Kidney (tissue), 14 donors: ENCODE data around the gene SIK3. TPM values are rescaled to one million over a fixed set of nuclear protein-coding genes. Genes with fewer than 3 reads are reported as not detected.

Experiments
- DNase-seq, 5 donors: peaks; one replicate each; pipeline ENCODE4 v3.0.0-alpha.2; 2013 to 2020
- FAIRE-seq: peaks from 2 replicates; lab custom pipeline; 2012; peaks lifted over from hg19 to GRCh38; lab: Jason Lieb, UNC
- H3K27ac ChIP-seq, 2 donors: one replicate each; pipeline ENCODE4 v1.7.0; 2013; ENCODE audit warnings: low read depth in 2 of 2, low read length in 2 of 2, inconsistent platforms in 1 of 2
- H3K27me3 ChIP-seq: one replicate; pipeline ENCODE4 v1.7.1; 2013; ENCODE audit warnings: low read length, inconsistent platforms; ENCODE audit not compliant: control insufficient read depth, insufficient read depth
- H3K36me3 ChIP-seq, 3 donors: one replicate each; pipeline versions ENCODE4 v1.7.0 to v1.7.1; 2013; ENCODE audit warnings: low read length in 3 of 3, control low read depth in 1 of 3, inconsistent platforms in 1 of 3; ENCODE audit not compliant: insufficient read depth in 3 of 3, control insufficient read depth in 2 of 3
- H3K4me1 ChIP-seq, 3 donors: one replicate each; pipeline versions ENCODE4 v1.7.0 to v1.7.1; 2013; ENCODE audit warnings: low read length in 3 of 3, inconsistent platforms in 1 of 3, low read depth in 1 of 3; ENCODE audit not compliant: control insufficient read depth in 2 of 3, insufficient read depth in 2 of 3
- H3K4me3 ChIP-seq, 3 donors: one replicate each; pipeline versions ENCODE4 v1.7.0 to v1.8.1; 2013; ENCODE audit warnings: low read length in 3 of 3, control low read depth in 1 of 3, inconsistent platforms in 1 of 3
- H3K9ac ChIP-seq, 3 donors: one replicate each; pipeline versions ENCODE4 v1.7.0 to v1.7.1; 2013; ENCODE audit warnings: low read length in 3 of 3, control low read depth in 1 of 3, inconsistent platforms in 1 of 3
- H3K9me3 ChIP-seq, 3 donors: one replicate each; pipeline versions ENCODE4 v1.7.0 to v1.7.1; 2013; ENCODE audit warnings: low read length in 3 of 3, control low read depth in 1 of 3, inconsistent platforms in 1 of 3; ENCODE audit not compliant: control insufficient read depth in 2 of 3, insufficient read depth in 1 of 3
- CTCF ChIP-seq: IDR thresholded peaks from 3 replicates; pipeline ENCODE4 v1.5.1; 2012; ENCODE audit warnings: mild to moderate bottlenecking, moderate library complexity, borderline replicate concordance; ENCODE audit not compliant: insufficient read depth; ENCODE audit errors: extremely low read depth
- intact Hi-C: fragments of 100-400 bp; cut with DNase I; formaldehyde crosslinking; loops from one replicate; pipeline ENCODE4 v1.11.1; 2022
- polyA plus RNA-seq: library from polyadenylated mRNA; stranded (reverse); fragments of 350-450 nt; fragmentation: Illumina TruSeq; extraction: RNeasy Lipid Tissue Mini Kit (QIAGEN cat#74804); gene quantifications from one replicate; pipeline ENCODE4 v1.2.3, GENCODE V29; 2014; ENCODE audit warnings: low read depth, low replicate concordance; ENCODE audit not compliant: insufficient read depth
- total RNA-seq: library from RNA; stranded (reverse); fragmentation: NEBNext Ultra II Directional; extraction: Animal tissue kit (Norgen Biotek cat#: 25700); gene quantifications from one replicate; pipeline ENCODE4 v1.2.1, GENCODE V29; 2021
- donor health status: control.
- donor health status: control.
- donor health status: control.
- donor health status: control.
- donor health status: control.
- donor health status: DM: yes; HTN: yes; CAD: no.
- donor health status: Normal renal cell carcinoma (clear cell type).

Gene SIK3
- total and polyA plus RNA-seq, 2 donors from 2014 or later, result 12.3 to 50.7 TPM

GRCh38 chr11:116840746-116841296 is 257.4 kb downstream of the SIK3 start:
- Histone ChIP-seq H3K4me3 (no peak overlapping the region), H3K9ac (no peak overlapping the region), H3K27me3 (no peaks in the 10 kb centered on the region), H3K4me1 (peaks cover 0 to 9% (median 8%) of the 10 kb centered on the region in 3 donors), H3K9me3 (no peaks in the 10 kb centered on the region), H3K27ac (no peak overlapping the region), H3K36me3 (peaks cover 0 to 9% (median 6%) of the 10 kb centered on the region in 3 donors)
- FAIRE-seq, result no peak
- DNase-seq, result no peak
- intact Hi-C loops, result no loop called here
- TF ChIP-seq CTCF, result no peak

DNA sequence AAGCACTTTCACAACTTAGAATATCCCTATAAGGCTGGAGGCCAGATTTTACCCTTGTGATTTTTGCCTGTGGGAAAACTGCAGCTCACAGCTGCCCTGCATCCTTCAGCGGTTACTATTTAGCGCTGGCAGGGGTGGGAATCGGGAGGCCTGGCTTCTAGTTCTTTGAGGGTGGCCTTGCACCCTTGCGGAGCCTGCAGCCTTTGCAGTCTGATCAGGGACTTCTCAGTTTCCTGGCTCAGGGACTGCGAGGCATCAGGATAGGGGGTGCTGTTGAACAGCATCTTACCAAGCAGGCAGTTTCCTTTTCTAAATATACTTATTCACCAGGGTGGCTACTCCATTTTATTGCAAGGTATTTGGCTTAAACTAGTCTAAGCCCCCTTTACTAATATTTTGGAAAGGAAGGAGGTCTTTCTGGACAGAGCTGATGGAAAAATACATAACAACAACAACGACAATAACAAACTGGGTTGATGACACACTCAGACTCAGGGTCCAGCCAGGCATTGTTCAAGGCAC is 257.9 kb downstream of the SIK3 start:
- H3K9ac ChIP-seq, result no peak overlapping the region
- no peaks in the 10 kb centered on the region for H3K27me3 ChIP-seq
- H3K27ac ChIP-seq, result no peak overlapping the region
- no peak overlapping the region for H3K4me3 ChIP-seq
- intact Hi-C loops, result no loop called here
- TF ChIP-seq CTCF, result no peak
- H3K36me3 ChIP-seq, result peaks cover 0 to 9% (median under 1%) of the 10 kb centered on the region in 3 donors
- FAIRE-seq, result no peak
- H3K9me3 ChIP-seq, result no peaks in the 10 kb centered on the region
- H3K4me1 ChIP-seq, result peaks cover 0 to 13% (median 8%) of the 10 kb centered on the region in 3 donors
- no peak for DNase-seq

DNA sequence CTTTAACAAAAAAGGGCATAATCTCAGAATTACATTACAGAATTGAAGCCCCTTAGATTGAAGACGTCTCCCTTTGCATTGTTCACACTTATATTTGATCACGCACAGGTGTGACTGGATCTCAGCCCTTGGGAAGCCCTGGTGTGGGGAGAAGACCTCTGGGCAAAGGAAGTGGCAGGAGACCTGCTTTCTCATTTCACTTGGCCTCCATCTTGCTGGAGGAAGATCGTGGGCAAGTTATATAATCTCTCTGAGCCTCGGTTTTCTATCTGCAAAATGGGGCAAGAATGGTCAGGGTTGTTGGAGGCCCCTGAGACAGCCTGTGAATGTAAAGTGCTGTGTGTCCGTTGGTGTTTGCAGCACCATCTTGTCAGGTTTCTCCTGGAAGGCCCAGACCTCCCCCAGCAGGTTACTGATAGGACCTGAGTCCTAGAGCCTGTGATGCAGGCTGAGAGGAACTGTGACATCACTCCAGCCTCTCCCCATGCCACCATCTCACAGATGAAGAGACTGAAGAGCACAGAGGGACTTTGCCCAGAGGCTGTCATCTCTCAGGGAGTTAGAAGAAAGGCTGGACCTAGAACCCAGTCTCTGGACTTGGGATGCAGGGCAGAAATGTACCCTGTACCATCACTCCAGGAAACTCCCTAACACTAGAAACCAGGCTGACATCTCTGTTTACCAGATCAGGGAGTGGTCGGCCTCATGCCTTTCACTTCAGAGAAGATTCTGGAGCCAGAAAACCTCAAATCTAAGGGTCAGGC is 259.7 kb downstream of the SIK3 start:
- Histone ChIP-seq H3K27ac (no peak overlapping the region), H3K9ac (no peak overlapping the region), H3K36me3 (peaks cover 0 to 7% (median 0%) of the 10 kb centered on the region in 3 donors), H3K4me3 (no peak overlapping the region), H3K9me3 (no peaks in the 10 kb centered on the region), H3K27me3 (no peaks in the 10 kb centered on the region), H3K4me1 (peaks cover 0 to 15% (median 8%) of the 10 kb centered on the region in 3 donors)
- intact Hi-C loops, result no loop called here
- FAIRE-seq, result no peak
- no peak for DNase-seq
- no peak for TF ChIP-seq CTCF
